Measurements from ENCODE around the gene ADGRV1.
A peak's percentile ranks its signal among the peaks of the same experiment; 100 is the strongest.

ADGRV1 gene

DNA sequence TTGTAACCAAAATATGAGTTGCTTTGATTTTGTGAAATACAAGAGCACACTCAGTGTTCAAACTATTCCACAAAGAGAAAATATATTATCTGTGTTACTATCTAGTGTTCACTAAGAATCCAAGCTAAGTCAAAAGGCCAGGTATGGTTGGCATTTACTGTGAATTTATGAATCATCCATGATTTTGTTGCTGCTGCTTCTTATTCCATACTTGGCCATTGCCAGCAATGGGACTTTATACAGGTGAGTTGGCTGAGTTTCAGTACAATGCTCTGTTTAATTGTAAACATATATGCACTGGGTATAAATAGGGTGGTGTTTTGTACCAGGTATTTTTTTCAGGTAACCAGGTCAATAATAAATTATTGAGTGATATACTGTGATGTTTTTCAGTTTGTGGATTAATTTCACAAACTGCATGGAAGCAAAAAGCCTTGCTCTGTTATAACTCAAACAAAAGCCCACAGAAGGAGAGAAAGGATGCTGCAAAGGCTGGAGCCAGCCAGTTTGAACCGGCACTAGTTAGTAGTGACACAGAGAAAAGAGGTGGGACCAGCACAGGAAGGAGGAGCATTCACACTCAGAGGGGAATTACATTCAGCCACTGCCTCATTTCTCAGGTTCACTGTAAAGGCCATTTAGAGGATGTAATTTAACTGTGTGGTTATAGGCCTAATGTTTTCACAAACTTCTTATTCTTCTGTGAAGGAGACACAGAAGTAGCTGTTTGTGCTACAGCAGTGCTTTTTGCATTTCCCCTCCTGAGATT, 381.8 kb downstream of the ADGRV1 start:
- no peak for TF ChIP-seq ZNF274 (IDR thresholded peaks at IDR 0.05; ENCODE audit: low read depth, low read length)
- no peak for TF ChIP-seq YY1 (IDR thresholded peaks at IDR 0.05; ENCODE audit: insufficient read depth, insufficient read length)
- no peak for TF ChIP-seq SUZ12 (IDR thresholded peaks at IDR 0.05; ENCODE audit: extremely low read depth, insufficient read depth, insufficient read length)
- Histone ChIP-seq H3K4me3 (ENCODE audit: insufficient read length, low read depth) (no peak overlapping the region), H3K9me3 (ENCODE audit: insufficient read depth, low read length) (no peaks in the 10 kb centered on the region), H3K36me3 (ENCODE audit: insufficient read depth, insufficient read length, low read length) (no peaks in the 10 kb centered on the region), H3K27me3 (ENCODE audit: insufficient read depth, insufficient read length) (no peaks in the 10 kb centered on the region), H3K4me1 (ENCODE audit: insufficient read depth, insufficient read length) (no peaks in the 10 kb centered on the region), H3K9ac (ENCODE audit: insufficient read length, low read depth) (no peak overlapping the region)
- DNase-seq (ENCODE audit: low read depth, low spot score): peak; percentile 23

DNA sequence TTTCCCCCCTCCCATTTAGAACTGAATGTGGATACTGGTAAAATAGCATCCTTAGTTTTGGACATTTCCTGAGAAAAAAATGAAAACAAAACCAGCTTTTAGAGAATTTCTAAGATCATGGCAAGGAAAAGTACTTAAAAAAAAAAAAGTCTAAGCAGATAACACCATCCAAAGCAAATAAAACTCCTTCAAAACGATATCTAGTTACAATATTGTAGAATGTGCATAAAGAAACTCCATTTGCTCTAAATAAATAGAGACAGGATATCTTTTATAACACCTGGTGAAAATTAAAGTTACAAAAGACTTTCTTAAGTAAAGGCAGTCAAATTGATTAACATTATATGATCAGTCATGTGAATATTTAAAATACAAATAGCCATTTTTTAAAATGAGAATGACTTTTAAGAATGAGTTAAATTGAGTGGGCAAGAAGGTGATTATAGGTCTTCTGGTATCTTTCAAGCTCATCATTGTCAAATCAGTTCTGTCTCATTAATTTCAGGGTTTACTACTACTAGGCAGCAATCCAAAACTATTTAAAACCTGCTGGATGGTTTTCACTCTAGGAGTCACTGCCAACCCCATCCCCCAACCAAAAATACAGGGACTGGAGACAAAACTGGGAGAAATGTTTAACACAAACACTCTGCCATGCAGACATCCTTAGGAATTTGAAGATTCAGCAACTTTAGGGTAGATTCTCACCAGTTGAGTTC, 382.6 kb downstream of the ADGRV1 start:
- DNase-seq (ENCODE audit: low read depth, low spot score): no peak
- Histone ChIP-seq H3K9me3 (ENCODE audit: insufficient read depth, low read length) (no peaks in the 10 kb centered on the region), H3K9ac (ENCODE audit: insufficient read length, low read depth) (no peak overlapping the region), H3K4me3 (ENCODE audit: insufficient read length, low read depth) (no peak overlapping the region), H3K4me1 (ENCODE audit: insufficient read depth, insufficient read length) (no peaks in the 10 kb centered on the region), H3K36me3 (ENCODE audit: insufficient read depth, insufficient read length, low read length) (no peaks in the 10 kb centered on the region), H3K27me3 (ENCODE audit: insufficient read depth, insufficient read length) (no peaks in the 10 kb centered on the region)
- TF ChIP-seq SUZ12 (IDR thresholded peaks at IDR 0.05; ENCODE audit: extremely low read depth, insufficient read depth, insufficient read length) (no peak), YY1 (IDR thresholded peaks at IDR 0.05; ENCODE audit: insufficient read depth, insufficient read length) (no peak), ZNF274 (IDR thresholded peaks at IDR 0.05; ENCODE audit: low read depth, low read length) (no peak)

DNA sequence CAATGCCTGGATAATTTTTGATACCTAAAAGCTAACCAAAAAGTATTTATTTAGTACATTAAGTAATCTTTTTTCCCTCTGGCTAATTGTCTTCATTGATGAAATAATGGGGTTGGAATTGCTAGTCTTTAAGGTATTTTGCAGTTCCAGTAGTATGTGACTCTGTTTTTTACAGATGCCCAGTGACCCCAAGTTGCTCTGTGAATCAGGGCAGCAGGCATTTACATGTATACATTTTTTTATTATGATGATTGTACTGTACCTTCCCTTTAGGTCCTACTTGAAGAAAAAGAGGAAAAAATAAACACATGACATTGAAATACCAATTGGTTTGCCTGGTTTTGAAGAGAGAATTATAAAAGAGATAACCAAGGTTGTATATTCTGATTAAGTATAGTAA, 385.5 kb downstream of the ADGRV1 start:
- DNase-seq (ENCODE audit: low read depth, low spot score): no peak
- no peaks in the 10 kb centered on the region for H3K4me1 ChIP-seq (ENCODE audit: insufficient read depth, insufficient read length)
- TF ChIP-seq ZNF274 (IDR thresholded peaks at IDR 0.05; ENCODE audit: low read depth, low read length): no peak
- no peak for TF ChIP-seq SUZ12 (IDR thresholded peaks at IDR 0.05; ENCODE audit: extremely low read depth, insufficient read depth, insufficient read length)
- H3K27me3 ChIP-seq (ENCODE audit: insufficient read depth, insufficient read length): no peaks in the 10 kb centered on the region
- no peak overlapping the region for H3K9ac ChIP-seq (ENCODE audit: insufficient read length, low read depth)
- no peak overlapping the region for H3K4me3 ChIP-seq (ENCODE audit: insufficient read length, low read depth)
- H3K36me3 ChIP-seq (ENCODE audit: insufficient read depth, insufficient read length, low read length): no peaks in the 10 kb centered on the region
- H3K9me3 ChIP-seq (ENCODE audit: insufficient read depth, low read length): no peaks in the 10 kb centered on the region

DNA sequence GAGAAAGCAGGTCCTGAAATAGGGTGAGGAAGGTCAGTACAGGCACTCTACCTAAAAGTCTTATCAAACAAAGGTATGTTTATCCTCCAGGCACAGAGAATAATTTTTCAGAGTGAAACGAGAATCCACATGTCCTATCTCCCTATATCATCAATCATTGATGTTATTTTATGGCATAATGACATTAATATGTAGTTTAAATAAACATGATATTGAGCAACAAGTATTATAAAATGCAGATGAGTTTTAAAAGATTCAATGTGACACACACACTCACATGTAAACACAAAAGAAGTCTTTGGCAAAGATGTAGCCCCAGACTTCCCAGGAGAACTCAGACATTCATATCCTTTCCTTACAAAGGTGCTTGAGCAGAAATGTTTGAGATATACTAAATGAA, 389.1 kb downstream of the ADGRV1 start:
- Histone ChIP-seq H3K4me3 (ENCODE audit: insufficient read length, low read depth) (no peak overlapping the region), H3K27me3 (ENCODE audit: insufficient read depth, insufficient read length) (no peaks in the 10 kb centered on the region), H3K9me3 (ENCODE audit: insufficient read depth, low read length) (no peaks in the 10 kb centered on the region), H3K36me3 (ENCODE audit: insufficient read depth, insufficient read length, low read length) (no peaks in the 10 kb centered on the region), H3K4me1 (ENCODE audit: insufficient read depth, insufficient read length) (no peaks in the 10 kb centered on the region), H3K9ac (ENCODE audit: insufficient read length, low read depth) (no peak overlapping the region)
- TF ChIP-seq SUZ12 (IDR thresholded peaks at IDR 0.05; ENCODE audit: extremely low read depth, insufficient read depth, insufficient read length): no peak
- no peak for TF ChIP-seq ZNF274 (IDR thresholded peaks at IDR 0.05; ENCODE audit: low read depth, low read length)
- no peak for DNase-seq (ENCODE audit: low read depth, low spot score)

DNA sequence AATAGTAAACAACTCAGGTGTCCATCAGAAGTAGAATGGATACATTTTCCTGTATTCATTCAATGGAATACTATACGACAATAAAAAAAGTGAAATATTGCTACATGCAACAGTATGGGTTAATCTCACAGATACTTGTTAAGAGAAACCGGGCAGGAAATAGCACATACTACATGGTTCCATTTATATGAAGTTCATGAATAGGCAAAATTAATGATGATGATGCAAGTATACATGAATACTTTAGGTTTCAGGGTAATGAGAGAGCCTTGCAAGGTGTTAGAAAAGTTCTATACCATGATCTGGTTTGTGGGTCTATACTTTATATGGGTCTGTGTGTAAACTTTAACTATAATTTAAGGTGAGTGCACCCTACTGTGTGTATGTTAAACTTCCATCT, 390.4 kb downstream of the ADGRV1 start:
- no peak overlapping the region for H3K4me3 ChIP-seq (ENCODE audit: insufficient read length, low read depth)
- no peaks in the 10 kb centered on the region for H3K36me3 ChIP-seq (ENCODE audit: insufficient read depth, insufficient read length, low read length)

DNA sequence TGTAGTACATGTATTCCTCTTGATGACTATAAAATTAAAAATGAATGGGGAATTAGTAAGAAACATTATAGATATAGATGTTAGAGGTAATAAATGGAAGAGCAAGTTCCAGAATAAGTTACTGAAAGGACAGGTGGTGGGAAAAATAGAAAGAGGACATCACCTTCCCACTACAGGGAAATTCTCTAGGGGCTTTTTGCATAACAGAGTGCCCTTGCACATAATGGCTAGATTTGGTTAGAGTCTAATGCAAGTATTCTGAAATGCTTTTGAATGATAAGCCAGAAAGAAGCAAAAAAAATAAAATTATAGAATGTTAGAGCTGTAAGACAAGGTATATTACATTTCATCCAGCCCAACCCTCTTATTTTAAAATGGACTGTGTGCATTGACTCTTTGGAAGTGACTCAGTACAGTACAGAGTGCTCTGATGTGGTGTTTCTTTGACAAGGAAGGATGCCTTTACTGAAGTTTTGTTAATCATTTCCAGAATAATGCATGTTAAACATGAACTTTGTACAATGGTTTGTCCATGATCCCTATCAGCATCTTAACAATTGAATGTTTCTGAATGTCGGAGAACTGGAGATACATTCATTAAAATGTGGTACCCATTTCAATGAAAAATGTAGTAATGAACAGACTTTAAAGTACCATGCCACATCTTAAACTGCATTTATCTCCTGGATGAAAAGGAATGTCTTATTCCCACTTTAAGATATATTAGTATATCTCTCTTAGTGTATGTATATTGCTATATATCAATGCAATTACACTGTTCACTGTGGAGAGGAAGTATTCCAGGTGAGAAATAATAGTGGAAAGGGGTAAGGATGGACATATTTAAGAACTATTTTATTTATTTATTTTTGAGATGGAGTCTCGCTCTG, 391.1 kb downstream of the ADGRV1 start:
- Histone ChIP-seq H3K36me3 (ENCODE audit: insufficient read depth, insufficient read length, low read length) (no peaks in the 10 kb centered on the region), H3K4me1 (ENCODE audit: insufficient read depth, insufficient read length) (no peaks in the 10 kb centered on the region)
- DNase-seq (ENCODE audit: low read depth, low spot score): no peak

More for the DNA sequence above, 390.4 kb downstream of the ADGRV1 start:
- no peaks in the 10 kb centered on the region for H3K4me1 ChIP-seq (ENCODE audit: insufficient read depth, insufficient read length)
- no peak for DNase-seq (ENCODE audit: low read depth, low spot score)
- no peaks in the 10 kb centered on the region for H3K27me3 ChIP-seq (ENCODE audit: insufficient read depth, insufficient read length)
- H3K9ac ChIP-seq (ENCODE audit: insufficient read length, low read depth): no peak overlapping the region
- no peaks in the 10 kb centered on the region for H3K9me3 ChIP-seq (ENCODE audit: insufficient read depth, low read length)
- TF ChIP-seq YY1 (IDR thresholded peaks at IDR 0.05; ENCODE audit: insufficient read depth, insufficient read length): no peak
- no peak for TF ChIP-seq ZNF274 (IDR thresholded peaks at IDR 0.05; ENCODE audit: low read depth, low read length)
- TF ChIP-seq SUZ12 (IDR thresholded peaks at IDR 0.05; ENCODE audit: extremely low read depth, insufficient read depth, insufficient read length): no peak

More for the DNA sequence above, 391.1 kb downstream of the ADGRV1 start:
- Histone ChIP-seq H3K9ac (ENCODE audit: insufficient read length, low read depth) (no peak overlapping the region), H3K4me3 (ENCODE audit: insufficient read length, low read depth) (no peak overlapping the region), H3K27me3 (ENCODE audit: insufficient read depth, insufficient read length) (no peaks in the 10 kb centered on the region), H3K9me3 (ENCODE audit: insufficient read depth, low read length) (no peaks in the 10 kb centered on the region)
- TF ChIP-seq YY1 (IDR thresholded peaks at IDR 0.05; ENCODE audit: insufficient read depth, insufficient read length) (no peak), SUZ12 (IDR thresholded peaks at IDR 0.05; ENCODE audit: extremely low read depth, insufficient read depth, insufficient read length) (no peak), ZNF274 (IDR thresholded peaks at IDR 0.05; ENCODE audit: low read depth, low read length) (no peak)
